Stimulated activated CD4-positive, alpha-beta T cell treated with anti-CD3 and anti-CD28 coated beads, Interleukin-15, amount 100 ng/mL, for 1 hour (primary cell): ENCODE data around the gene TRIP12.
"Not testable (repeated sequence)": the region's sequence is repeated elsewhere in the genome, so short reads cannot be mapped to it uniquely, and the experiment has no call there.

Source experiments
- DNase-seq, 2 donors: peaks; one replicate each; pipeline ENCODE4 v3.0.0-alpha.2; 2020; ENCODE audit warnings: low read depth in 1 of 2, low spot score in 1 of 2

Gene TRIP12

GRCh38 chr2:229725716-229726574, 195.9 kb downstream of the TRIP12 start:
- DNase-seq = no peak

GRCh38 chr2:229723192-229723591, 198.6 kb downstream of the TRIP12 start:
- not testable (repeated sequence) for DNase-seq

DNA sequence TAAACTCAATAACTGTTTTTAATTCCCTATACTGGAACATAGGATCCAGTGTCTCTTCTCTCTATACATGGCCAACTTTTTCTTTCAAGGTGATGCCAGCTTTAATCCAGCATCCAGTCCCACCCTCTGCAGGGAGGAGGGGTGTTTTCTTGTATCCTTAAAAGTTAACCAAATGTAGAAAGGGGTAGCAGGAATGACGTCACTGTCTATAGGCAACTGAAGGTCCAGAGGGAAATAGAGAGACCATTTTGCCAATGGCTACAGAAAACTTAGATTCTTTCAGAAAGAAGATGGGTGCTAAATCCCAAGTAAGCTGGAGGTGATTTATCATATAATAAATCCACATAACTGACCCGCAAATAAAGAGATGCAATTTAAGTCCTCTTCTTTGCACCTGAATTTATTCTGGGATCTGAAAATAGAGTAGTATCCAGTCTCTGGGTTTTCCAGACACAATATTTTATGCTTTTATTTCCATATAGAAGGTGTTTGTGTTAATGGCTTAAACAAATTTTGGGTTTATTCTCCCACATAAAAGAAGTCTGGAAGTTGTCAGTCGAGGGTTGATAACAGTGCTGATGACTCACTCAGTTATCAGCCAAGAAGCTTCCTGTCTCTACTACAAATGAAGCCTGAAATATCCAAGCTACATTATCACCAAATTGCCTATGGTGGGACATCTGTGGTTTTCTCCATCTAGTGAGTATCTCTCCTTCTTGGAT, 201.7 kb downstream of the TRIP12 start:
- DNase-seq = no peak

GRCh38 chr2:229718057-229718456, 203.8 kb downstream of the TRIP12 start:
- no peak for DNase-seq

GRCh38 chr2:229715895-229716507, 205.8 kb downstream of the TRIP12 start:
- no peak for DNase-seq

DNA sequence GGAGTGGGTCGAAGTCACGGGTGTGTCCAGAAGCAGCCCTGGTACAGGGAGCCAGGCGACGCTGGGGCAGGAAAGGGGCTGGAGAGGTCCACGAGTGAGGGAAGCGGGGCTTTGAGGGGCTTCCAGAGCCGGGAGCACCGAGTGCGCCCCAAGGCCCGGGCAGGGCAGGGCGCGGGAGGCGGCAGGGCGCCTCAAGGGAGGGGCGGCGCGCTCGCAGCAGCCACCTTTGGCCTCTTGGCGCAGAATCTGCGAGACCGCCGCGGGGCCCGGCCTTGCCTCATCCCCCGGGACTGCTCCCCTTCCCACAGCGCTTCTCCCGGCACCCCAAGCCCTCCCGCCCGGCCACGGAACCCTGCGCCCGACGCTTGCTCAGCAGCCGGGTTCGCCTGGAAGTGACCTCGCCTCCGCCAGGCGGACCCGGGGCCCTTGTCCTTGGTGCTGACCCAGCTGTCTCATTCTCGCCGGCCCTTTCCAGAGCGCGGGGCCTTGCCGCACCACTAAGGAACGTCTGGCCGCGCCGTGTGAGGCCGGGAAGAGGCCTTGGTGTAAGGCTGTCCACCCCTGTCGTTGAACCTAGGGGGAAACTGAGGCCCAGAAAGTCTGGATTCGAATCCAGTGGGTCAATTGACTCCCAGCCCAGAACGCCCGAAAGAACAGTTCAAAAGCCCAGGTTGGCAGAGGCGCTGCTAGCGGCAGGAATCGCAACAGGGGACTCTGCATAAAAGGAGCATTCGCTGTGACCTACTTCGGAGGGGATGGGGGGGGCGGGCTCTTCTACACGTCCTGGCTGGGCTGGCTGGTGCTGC, 206.9 kb downstream of the TRIP12 start:
- DNase-seq = no peak

GRCh38 chr2:229714080-229714735, 207.6 kb downstream of the TRIP12 start, which contains the start of gene DNER:
Gene DNER (minus strand): TSS chr2:229714555. CDS start chr2:229714423, 132 bp downstream.
- DNase-seq = peak in 1 of 2 donors; percentile 41
